Spleen (tissue), 11 donors: ENCODE measurements around the gene ATXN7L1. TPM values are rescaled to one million over a fixed set of nuclear protein-coding genes. Genes with fewer than 3 reads are reported as not detected.
"Not testable (repeated sequence)": the region's sequence is repeated elsewhere in the genome, so short reads cannot be mapped to it uniquely, and the experiment has no call there.

Experiments
- DNase-seq: peaks from one replicate; pipeline ENCODE4 v3.0.0-alpha.2; 2020
- H3K27ac ChIP-seq, 8 donors: fragments of 200-600 bp; sonication (generic) in 7 of 8; 1 replicate in 4 of 8; 2 replicates in 4 of 8; pipeline versions ENCODE4 v1.5.0 to v1.8.0; 2016 to 2021; ENCODE audit warnings: inconsistent platforms in 4 of 8, mild to moderate bottlenecking in 4 of 8, moderate library complexity in 1 of 8
- H3K27me3 ChIP-seq, 7 donors: fragments of 200-600 bp; sonication (generic) in 6 of 7; replicated peaks in 1 of 7; 1 replicate in 4 of 7; 2 replicates in 3 of 7; pipeline versions ENCODE4 v1.5.0 to v1.8.0; 2016 to 2021; ENCODE audit warnings: inconsistent platforms in 3 of 7, mild to moderate bottlenecking in 1 of 7
- H3K36me3 ChIP-seq, 6 donors: fragments of 200-600 bp; sonication (generic) in 5 of 6; 1 replicate in 4 of 6; 2 replicates in 2 of 6; pipeline versions ENCODE4 v1.5.0 to v1.8.0; 2016 to 2021; ENCODE audit warnings: inconsistent platforms in 2 of 6
- H3K4me1 ChIP-seq, 6 donors: fragments of 200-600 bp; sonication (generic) in 5 of 6; 1 replicate in 3 of 6; 2 replicates in 3 of 6; pipeline versions ENCODE4 v1.5.0 to v1.8.0; 2016 to 2021; ENCODE audit warnings: inconsistent platforms in 3 of 6
- H3K4me3 ChIP-seq, 8 donors: fragments of 200-600 bp; sonication (generic) in 7 of 8; 1 replicate in 4 of 8; 2 replicates in 4 of 8; pipeline versions ENCODE4 v1.5.0 to v1.8.0; 2016 to 2021; ENCODE audit warnings: inconsistent platforms in 4 of 8, mild to moderate bottlenecking in 4 of 8, moderate library complexity in 2 of 8
- H3K9me3 ChIP-seq, 8 donors: fragments of 200-600 bp; sonication (generic) in 7 of 8; 1 replicate in 4 of 8; 2 replicates in 4 of 8; pipeline versions ENCODE4 v1.5.0 to v1.8.0; 2016 to 2021; ENCODE audit warnings: inconsistent platforms in 4 of 8
- CTCF ChIP-seq, 11 experiments: fragments of 200-600 bp in 7 of 11; fragments of 450-650 bp in 4 of 11; sonication (generic) in 4 of 11; IDR thresholded peaks in 8 of 11; conservative IDR thresholded peaks in 3 of 11; 1 replicate in 7 of 11; 2 replicates in 4 of 11; pipeline versions ENCODE4 v1.4.0 to v1.8.0; 2016 to 2021; ENCODE audit warnings: antibody characterized with exemption in 11 of 11, inconsistent platforms in 4 of 11, mild to moderate bottlenecking in 1 of 11
- POLR2A ChIP-seq, 3 donors: fragments of 450-650 bp; IDR thresholded peaks; one replicate each; pipeline ENCODE4 v1.5.1; 2017; ENCODE audit warnings: antibody characterized with exemption in 3 of 3, mild to moderate bottlenecking in 1 of 3
- POLR2AphosphoS5 ChIP-seq, 3 donors: sonication (generic); formaldehyde crosslinking; IDR thresholded peaks; one replicate each; pipeline ENCODE4 v1.5.1; 2017; ENCODE audit warnings: antibody characterized with exemption in 3 of 3
- WGBS, 5 donors: extraction: QIAGEN DNeasy Blood & Tissue Kit in 3 of 5; methylation state at CpG; one replicate each; pipeline versions ENCODE4 v1.1.5 to v1.1.7; 2013 to 2018; 5-methylcytosine and 5-hydroxymethylcytosine counted together
- intact Hi-C: fragments of 100-400 bp; cut with DNase I; formaldehyde crosslinking; loops from one replicate; pipeline ENCODE4 v1.15.0; 2023; ENCODE audit warnings: low total_unique reads
- polyA plus RNA-seq, 3 donors: library from polyadenylated mRNA; stranded (reverse); fragments of 200-250 nt; gene quantifications; one replicate each; pipeline ENCODE4 v1.2.1, GENCODE V29; 2013
- total RNA-seq, 7 donors: library from RNA; depleted of rRNA in 3 of 7; stranded (reverse); fragments of >200 nt in 3 of 7; fragmentation: NEBNext Ultra II Directional in 4 of 7; extraction: Animal tissue kit (Norgen Biotek cat#: 25700) in 4 of 7; gene quantifications; one replicate each; pipeline versions ENCODE4 v1.1.0 to v1.2.1, GENCODE V29; 2016 to 2021
- donor health status: healthy with polysubstance abuse.
- donor health status: DM: no; HTN: no; CAD: no; lungs with moderate emphysema.
- donor health status: DM: no; HTN: no; CAD: no.
- donor health status: Bipolar disorder and iron deficiency.
- donor health status: healthy.
- donor health status: DM: no; HTN: no; CAD: no.
- donor health status: DM: yes; HTN: yes; CAD: no.

ATXN7L1 gene
- total and polyA plus RNA-seq, 10 donors = 2.4 to 29.3 (median 18.4) TPM

GRCh38 chr7:105712877-105713276, 163.5 kb downstream of the ATXN7L1 start:
- intact Hi-C loops = no loop called here
- no peak overlapping the region for H3K27ac ChIP-seq
- DNase-seq = no peak
- peaks cover 6 to 36% (median 31%) of the 10 kb centered on the region in 8 donors for H3K9me3 ChIP-seq
- WGBS, 5 donors = 52 to 76% (median 64%) methylated on average over 3 of the region's 3 CpGs
- no peak overlapping the region for H3K4me3 ChIP-seq
- H3K27me3 ChIP-seq = no peaks in the 10 kb centered on the region
- H3K36me3 ChIP-seq = peaks cover 0 to 13% (median 0%) of the 10 kb centered on the region in 6 donors
- TF ChIP-seq POLR2A (IDR thresholded peaks at IDR 0.05) (no peak), POLR2AphosphoS5 (IDR thresholded peaks at IDR 0.05) (no peak), CTCF (IDR thresholded peaks at IDR 0.05 in 8 of 11, conservative IDR thresholded peaks at IDR 0.05 in 3 of 11) (no peak)
- H3K4me1 ChIP-seq = peaks cover 0 to 10% (median 3%) of the 10 kb centered on the region in 6 donors

- intact Hi-C loops = no loop called here
- 95 to 100% (median 96%) methylated on average over 5 of the region's 5 CpGs for WGBS, 5 donors
- Histone ChIP-seq H3K4me3 (no peak overlapping the region), H3K36me3 (peaks cover 0 to 13% (median 0%) of the 10 kb centered on the region in 6 donors), H3K4me1 (peaks cover 0 to 20% (median 10%) of the 10 kb centered on the region in 6 donors), H3K9me3 (peaks cover 6 to 36% (median 31%) of the 10 kb centered on the region in 8 donors), H3K27me3 (no peaks in the 10 kb centered on the region), H3K27ac (no peak overlapping the region)
- no peak for DNase-seq
- TF ChIP-seq POLR2AphosphoS5 (IDR thresholded peaks at IDR 0.05) = no peak
- TF ChIP-seq POLR2A (IDR thresholded peaks at IDR 0.05) = no peak
Observed at GRCh38 chr7:105711726-105712402, 164.5 kb downstream of the ATXN7L1 start.

- intact Hi-C loops, H3K4me3 ChIP-seq, H3K27me3 ChIP-seq, DNase-seq, H3K27ac ChIP-seq: not testable (repeated sequence)
- H3K4me1 ChIP-seq = peaks cover 0 to 25% (median 10%) of the 10 kb centered on the region in 6 donors
- H3K36me3 ChIP-seq = peaks cover 0 to 13% (median 0%) of the 10 kb centered on the region in 6 donors
- H3K9me3 ChIP-seq = peaks cover 6 to 36% (median 31%) of the 10 kb centered on the region in 8 donors
- WGBS, 5 donors = 89 to 96% (median 93%) methylated on average over 4 of the region's 4 CpGs
Observed at GRCh38 chr7:105710720-105711119, 165.7 kb downstream of the ATXN7L1 start.

- peaks cover 0 to 13% (median 0%) of the 10 kb centered on the region in 6 donors for H3K36me3 ChIP-seq
- H3K9me3 ChIP-seq = peaks cover 6 to 36% (median 31%) of the 10 kb centered on the region in 8 donors
- no peak overlapping the region for H3K4me3 ChIP-seq
- H3K27ac ChIP-seq = no peak overlapping the region
- TF ChIP-seq CTCF (IDR thresholded peaks at IDR 0.05 in 8 of 11, conservative IDR thresholded peaks at IDR 0.05 in 3 of 11) (no peak), POLR2A (IDR thresholded peaks at IDR 0.05) (no peak), POLR2AphosphoS5 (IDR thresholded peaks at IDR 0.05) (no peak)
- no peak for DNase-seq
- intact Hi-C loops = no loop called here
- peaks cover 0 to 25% (median 10%) of the 10 kb centered on the region in 6 donors for H3K4me1 ChIP-seq
- WGBS, 5 donors = 95 to 99% (median 97%) methylated on average over 4 of the region's 4 CpGs
- H3K27me3 ChIP-seq = no peaks in the 10 kb centered on the region
Observed at GRCh38 chr7:105708763-105709080, 167.7 kb downstream of the ATXN7L1 start.

- H3K27me3 ChIP-seq = no peaks in the 10 kb centered on the region
- no peak overlapping the region for H3K4me3 ChIP-seq
- intact Hi-C loops = no loop called here
- no peak for TF ChIP-seq CTCF (IDR thresholded peaks at IDR 0.05 in 8 of 11, conservative IDR thresholded peaks at IDR 0.05 in 3 of 11)
- no peak for TF ChIP-seq POLR2AphosphoS5 (IDR thresholded peaks at IDR 0.05)
- TF ChIP-seq POLR2A (IDR thresholded peaks at IDR 0.05) = no peak
- peaks cover 6 to 33% (median 28%) of the 10 kb centered on the region in 8 donors for H3K9me3 ChIP-seq
- DNase-seq = no peak
- WGBS, 5 donors = 19 to 32% (median 21%) methylated on average over 9 of the region's 9 CpGs
- H3K4me1 ChIP-seq = peaks cover 0 to 25% (median 10%) of the 10 kb centered on the region in 6 donors
- H3K27ac ChIP-seq = peak overlapping the region in 4 of 8 donors; percentile 8 to 33 (median 10)
- peaks cover 0 to 13% (median 0%) of the 10 kb centered on the region in 6 donors for H3K36me3 ChIP-seq
Observed at GRCh38 chr7:105707967-105708762, 168.2 kb downstream of the ATXN7L1 start.
